ENCODE data around the gene ARL8B.

ARL8B gene

GRCh38 chr3:5082789-5083115, 39.3 kb upstream of the ARL8B start (continued):
- TF ChIP-seq, protein P1, sequence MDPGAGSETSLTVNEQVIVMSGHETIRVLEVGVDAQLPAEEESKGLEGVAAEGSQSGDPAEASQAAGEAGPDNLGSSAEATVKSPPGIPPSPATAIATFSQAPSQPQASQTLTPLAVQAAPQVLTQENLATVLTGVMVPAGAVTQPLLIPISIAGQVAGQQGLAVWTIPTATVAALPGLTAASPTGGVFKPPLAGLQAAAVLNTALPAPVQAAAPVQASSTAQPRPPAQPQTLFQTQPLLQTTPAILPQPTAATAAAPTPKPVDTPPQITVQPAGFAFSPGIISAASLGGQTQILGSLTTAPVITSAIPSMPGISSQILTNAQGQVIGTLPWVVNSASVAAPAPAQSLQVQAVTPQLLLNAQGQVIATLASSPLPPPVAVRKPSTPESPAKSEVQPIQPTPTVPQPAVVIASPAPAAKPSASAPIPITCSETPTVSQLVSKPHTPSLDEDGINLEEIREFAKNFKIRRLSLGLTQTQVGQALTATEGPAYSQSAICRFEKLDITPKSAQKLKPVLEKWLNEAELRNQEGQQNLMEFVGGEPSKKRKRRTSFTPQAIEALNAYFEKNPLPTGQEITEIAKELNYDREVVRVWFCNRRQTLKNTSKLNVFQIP (CRISPR knock-in tag; IDR thresholded peaks at IDR 0.05; ENCODE audit: borderline replicate concordance, low read depth), result no peak
- TF ChIP-seq ISL1 (CRISPR knock-in tag; IDR thresholded peaks at IDR 0.05), result no peak
- TF ChIP-seq ZNF8 (CRISPR knock-in tag; IDR thresholded peaks at IDR 0.05), result no peak
- no peak for TF ChIP-seq ESRRG (CRISPR knock-in tag; IDR thresholded peaks at IDR 0.05)
- TF ChIP-seq, protein P2, sequence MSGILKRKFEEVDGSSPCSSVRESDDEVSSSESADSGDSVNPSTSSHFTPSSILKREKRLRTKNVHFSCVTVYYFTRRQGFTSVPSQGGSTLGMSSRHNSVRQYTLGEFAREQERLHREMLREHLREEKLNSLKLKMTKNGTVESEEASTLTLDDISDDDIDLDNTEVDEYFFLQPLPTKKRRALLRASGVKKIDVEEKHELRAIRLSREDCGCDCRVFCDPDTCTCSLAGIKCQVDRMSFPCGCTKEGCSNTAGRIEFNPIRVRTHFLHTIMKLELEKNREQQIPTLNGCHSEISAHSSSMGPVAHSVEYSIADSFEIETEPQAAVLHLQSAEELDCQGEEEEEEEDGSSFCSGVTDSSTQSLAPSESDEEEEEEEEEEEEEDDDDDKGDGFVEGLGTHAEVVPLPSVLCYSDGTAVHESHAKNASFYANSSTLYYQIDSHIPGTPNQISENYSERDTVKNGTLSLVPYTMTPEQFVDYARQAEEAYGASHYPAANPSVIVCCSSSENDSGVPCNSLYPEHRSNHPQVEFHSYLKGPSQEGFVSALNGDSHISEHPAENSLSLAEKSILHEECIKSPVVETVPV (CRISPR knock-in tag; IDR thresholded peaks at IDR 0.05), result no peak
- TF ChIP-seq BACH2 (CRISPR knock-in tag; IDR thresholded peaks at IDR 0.05; ENCODE audit: borderline replicate concordance), result no peak
- no peak for TF ChIP-seq ZFP30 (CRISPR knock-in tag; IDR thresholded peaks at IDR 0.05)

GRCh38 chr3:5084224-5084623, 37.9 kb upstream of the ARL8B start:
- ATAC-seq, result no peak
- no peak for TF ChIP-seq ESRRG (CRISPR knock-in tag; IDR thresholded peaks at IDR 0.05)
- TF ChIP-seq, protein P3, sequence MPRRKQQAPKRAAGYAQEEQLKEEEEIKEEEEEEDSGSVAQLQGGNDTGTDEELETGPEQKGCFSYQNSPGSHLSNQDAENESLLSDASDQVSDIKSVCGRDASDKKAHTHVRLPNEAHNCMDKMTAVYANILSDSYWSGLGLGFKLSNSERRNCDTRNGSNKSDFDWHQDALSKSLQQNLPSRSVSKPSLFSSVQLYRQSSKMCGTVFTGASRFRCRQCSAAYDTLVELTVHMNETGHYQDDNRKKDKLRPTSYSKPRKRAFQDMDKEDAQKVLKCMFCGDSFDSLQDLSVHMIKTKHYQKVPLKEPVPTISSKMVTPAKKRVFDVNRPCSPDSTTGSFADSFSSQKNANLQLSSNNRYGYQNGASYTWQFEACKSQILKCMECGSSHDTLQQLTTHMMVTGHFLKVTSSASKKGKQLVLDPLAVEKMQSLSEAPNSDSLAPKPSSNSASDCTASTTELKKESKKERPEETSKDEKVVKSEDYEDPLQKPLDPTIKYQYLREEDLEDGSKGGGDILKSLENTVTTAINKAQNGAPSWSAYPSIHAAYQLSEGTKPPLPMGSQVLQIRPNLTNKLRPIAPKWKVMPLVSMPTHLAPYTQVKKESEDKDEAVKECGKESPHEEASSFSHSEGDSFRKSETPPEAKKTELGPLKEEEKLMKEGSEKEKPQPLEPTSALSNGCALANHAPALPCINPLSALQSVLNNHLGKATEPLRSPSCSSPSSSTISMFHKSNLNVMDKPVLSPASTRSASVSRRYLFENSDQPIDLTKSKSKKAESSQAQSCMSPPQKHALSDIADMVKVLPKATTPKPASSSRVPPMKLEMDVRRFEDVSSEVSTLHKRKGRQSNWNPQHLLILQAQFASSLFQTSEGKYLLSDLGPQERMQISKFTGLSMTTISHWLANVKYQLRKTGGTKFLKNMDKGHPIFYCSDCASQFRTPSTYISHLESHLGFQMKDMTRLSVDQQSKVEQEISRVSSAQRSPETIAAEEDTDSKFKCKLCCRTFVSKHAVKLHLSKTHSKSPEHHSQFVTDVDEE (CRISPR knock-in tag; IDR thresholded peaks at IDR 0.05), result no peak
- TF ChIP-seq ZNF8 (CRISPR knock-in tag; IDR thresholded peaks at IDR 0.05), result no peak
- no peak for TF ChIP-seq ZNF70 (CRISPR knock-in tag; IDR thresholded peaks at IDR 0.05)
- no peak for TF ChIP-seq PPARA (CRISPR knock-in tag; IDR thresholded peaks at IDR 0.05; ENCODE audit: borderline replicate concordance)
- no peak for TF ChIP-seq GLIS3 (CRISPR knock-in tag; IDR thresholded peaks at IDR 0.05)
- no peak for TF ChIP-seq ZC3H10 (CRISPR knock-in tag; IDR thresholded peaks at IDR 0.05)

- no peak for ATAC-seq
- TF ChIP-seq ZNF565 (CRISPR knock-in tag; conservative IDR thresholded peaks at IDR 0.05; ENCODE audit: low read depth) (no peak), RARB (CRISPR knock-in tag; IDR thresholded peaks at IDR 0.05) (no peak), ZFP30 (CRISPR knock-in tag; IDR thresholded peaks at IDR 0.05) (no peak), TOX (CRISPR knock-in tag; IDR thresholded peaks at IDR 0.05; ENCODE audit: borderline replicate concordance) (no peak)
- TF ChIP-seq, protein P4, sequence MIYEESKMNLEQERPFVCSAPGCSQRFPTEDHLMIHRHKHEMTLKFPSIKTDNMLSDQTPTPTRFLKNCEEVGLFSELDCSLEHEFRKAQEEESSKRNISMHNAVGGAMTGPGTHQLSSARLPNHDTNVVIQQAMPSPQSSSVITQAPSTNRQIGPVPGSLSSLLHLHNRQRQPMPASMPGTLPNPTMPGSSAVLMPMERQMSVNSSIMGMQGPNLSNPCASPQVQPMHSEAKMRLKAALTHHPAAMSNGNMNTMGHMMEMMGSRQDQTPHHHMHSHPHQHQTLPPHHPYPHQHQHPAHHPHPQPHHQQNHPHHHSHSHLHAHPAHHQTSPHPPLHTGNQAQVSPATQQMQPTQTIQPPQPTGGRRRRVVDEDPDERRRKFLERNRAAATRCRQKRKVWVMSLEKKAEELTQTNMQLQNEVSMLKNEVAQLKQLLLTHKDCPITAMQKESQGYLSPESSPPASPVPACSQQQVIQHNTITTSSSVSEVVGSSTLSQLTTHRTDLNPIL (CRISPR knock-in tag; IDR thresholded peaks at IDR 0.05; ENCODE audit: low read depth), result no peak
These were observed 35.4 kb upstream of the ARL8B start for GRCh38 chr3:5086708-5087107.

DNA sequence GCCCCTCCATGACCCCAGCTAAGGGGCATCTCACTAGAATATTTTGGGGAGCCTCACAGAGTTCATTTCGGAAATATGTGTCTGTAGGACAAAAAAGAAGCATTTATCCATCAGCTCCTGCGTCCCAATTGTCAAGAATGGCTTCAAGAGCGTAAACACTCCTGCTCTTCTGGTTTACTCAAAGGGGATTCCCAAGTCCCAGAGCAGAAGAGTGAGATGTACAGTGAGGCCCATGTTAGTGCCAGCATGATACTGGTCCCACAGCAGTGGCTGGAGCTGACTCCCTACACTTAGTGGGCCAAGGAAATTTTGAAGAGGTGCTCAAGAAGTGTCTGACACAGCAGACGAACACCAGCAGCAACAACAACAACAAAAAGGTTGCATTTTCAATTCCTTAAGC, 34.9 kb upstream of the ARL8B start:
- no peak for ATAC-seq
- TF ChIP-seq ZFP3 (CRISPR knock-in tag; IDR thresholded peaks at IDR 0.05) (no peak), OSR1 (CRISPR knock-in tag; IDR thresholded peaks at IDR 0.05) (no peak), ZC3H10 (CRISPR knock-in tag; IDR thresholded peaks at IDR 0.05) (no peak), ESRRG (CRISPR knock-in tag; IDR thresholded peaks at IDR 0.05) (no peak), ARNTL (CRISPR knock-in tag; IDR thresholded peaks at IDR 0.05; ENCODE audit: borderline replicate concordance, low read depth) (no peak), ZFP30 (CRISPR knock-in tag; IDR thresholded peaks at IDR 0.05) (no peak), PATZ1 (CRISPR knock-in tag; IDR thresholded peaks at IDR 0.05; ENCODE audit: borderline replicate concordance) (no peak), ZNF8 (CRISPR knock-in tag; IDR thresholded peaks at IDR 0.05) (no peak), PPARA (CRISPR knock-in tag; IDR thresholded peaks at IDR 0.05; ENCODE audit: borderline replicate concordance) (no peak), RARB (CRISPR knock-in tag; IDR thresholded peaks at IDR 0.05) (no peak), TOX (CRISPR knock-in tag; IDR thresholded peaks at IDR 0.05; ENCODE audit: borderline replicate concordance) (no peak), TCF4 (CRISPR knock-in tag; IDR thresholded peaks at IDR 0.05; ENCODE audit: borderline replicate concordance) (no peak)
- TF ChIP-seq, protein P4 (CRISPR knock-in tag; IDR thresholded peaks at IDR 0.05; ENCODE audit: low read depth), result no peak
